B cell (primary cell): ENCODE measurements around the gene NFATC2. TPM values are rescaled to one million over a fixed set of nuclear protein-coding genes. Genes with fewer than 3 reads are reported as not detected.

ENCODE experiments used
- ATAC-seq: fragments of 200-7000 bp; cut with Tn5 transposase; one replicate; pipeline ENCODE4 v1.10.0; 2021; ENCODE audit warnings: low read depth, mild to moderate bottlenecking, moderate number of reproducible peaks, moderate library complexity
- CTCF ChIA-PET: fragments of 350-600 bp; sonication (Branson Sonifier 250); formaldehyde crosslinking; loops from one replicate; lab custom pipeline; 2021; ENCODE audit warnings: antibody characterized with exemption, inconsistent platforms; lab: Charles Lee
- POLR2A ChIA-PET: fragments of 350-600 bp; sonication (Branson Sonifier 250); formaldehyde crosslinking; loops from one replicate; lab custom pipeline; 2021; ENCODE audit warnings: antibody characterized with exemption; lab: Charles Lee
- DNase-seq: peaks from one replicate; pipeline ENCODE4 v3.0.0; 2013
- H2AFZ ChIP-seq: 2 replicates; pipeline ENCODE4 v1.6.1; 2012; ENCODE audit warnings: mild to moderate bottlenecking, low read depth, low read length; ENCODE audit not compliant: insufficient read depth, poor library complexity, severe bottlenecking
- H3K27ac ChIP-seq, 2 donors: 1 replicate in 1 of 2; 2 replicates in 1 of 2; pipeline ENCODE4 v1.5.1; 2012 to 2013; ENCODE audit warnings: low read length in 2 of 2, mild to moderate bottlenecking in 2 of 2, moderate library complexity in 1 of 2
- H3K27me3 ChIP-seq, 4 experiments: fragments of 200-600 bp in 1 of 4; sonication (generic) in 1 of 4; replicated peaks in 1 of 4; 1 replicate in 2 of 4; 2 replicates in 2 of 4; pipeline versions ENCODE4 v1.6.1 to v1.7.0; 2013 to 2016; ENCODE audit warnings: low read length in 3 of 4, mild to moderate bottlenecking in 2 of 4, mixed read lengths in 1 of 4, moderate library complexity in 1 of 4; ENCODE audit not compliant: insufficient read depth in 4 of 4, control insufficient read depth in 3 of 4; ENCODE audit errors: control extremely low read depth in 1 of 4
- H3K36me3 ChIP-seq, 2 experiments: replicated peaks in 1 of 2; 1 replicate in 1 of 2; 2 replicates in 1 of 2; pipeline versions ENCODE4 v1.6.1 to v1.7.1; 2013; ENCODE audit warnings: low read length in 1 of 2; ENCODE audit not compliant: insufficient read depth in 2 of 2, control insufficient read depth in 1 of 2; ENCODE audit errors: control extremely low read depth in 1 of 2, extremely low read depth in 1 of 2
- H3K4me1 ChIP-seq, 2 donors: fragments of 200-600 bp in 1 of 2; sonication (generic) in 1 of 2; 1 replicate in 1 of 2; 2 replicates in 1 of 2; pipeline versions ENCODE4 v1.5.1 to v1.6.1; 2013 to 2017; ENCODE audit warnings: low read length in 2 of 2; ENCODE audit not compliant: control insufficient read depth in 2 of 2, insufficient read depth in 2 of 2
- H3K4me2 ChIP-seq: replicated peaks from 2 replicates; pipeline ENCODE3; 2012; ENCODE audit warnings: mild to moderate bottlenecking, low read depth, low read length; ENCODE audit not compliant: poor library complexity, severe bottlenecking
- H3K4me3 ChIP-seq, 5 experiments: fragments of 200-600 bp in 1 of 5; sonication (generic) in 1 of 5; 1 replicate in 3 of 5; 2 replicates in 2 of 5; pipeline versions ENCODE4 v1.5.1 to v1.7.0; 2011 to 2016; ENCODE audit warnings: low read length in 4 of 5, mild to moderate bottlenecking in 4 of 5, low read depth in 2 of 5, control low read depth in 1 of 5, moderate library complexity in 1 of 5; ENCODE audit not compliant: insufficient read depth in 1 of 5; ENCODE audit errors: control extremely low read depth in 1 of 5, extremely low read depth in 1 of 5
- H3K79me2 ChIP-seq: fragments of 200-600 bp; sonication (generic); one replicate; pipeline ENCODE4 v1.6.0; 2016; ENCODE audit warnings: low read length; ENCODE audit not compliant: control insufficient read depth, insufficient read depth
- H3K9ac ChIP-seq: fragments of 200-600 bp; sonication (generic); 2 replicates; pipeline ENCODE4 v1.6.1; 2017; ENCODE audit warnings: mild to moderate bottlenecking, low read length, moderate library complexity
- H3K9me3 ChIP-seq, 3 donors: one replicate each; pipeline versions ENCODE4 v1.6.1 to v1.7.1; 2013; ENCODE audit warnings: low read length in 2 of 3; ENCODE audit not compliant: control insufficient read depth in 2 of 3, insufficient read depth in 1 of 3; ENCODE audit errors: control extremely low read depth in 1 of 3
- H4K20me1 ChIP-seq: 2 replicates; pipeline ENCODE4 v1.6.0; 2012; ENCODE audit warnings: mild to moderate bottlenecking, low read length; ENCODE audit not compliant: insufficient read depth, control insufficient read depth, poor library complexity, severe bottlenecking
- H3K27ac Mint-ChIP-seq: one replicate; pipeline ENCODE4 v1.8.0; 2021; ENCODE audit warnings: mixed read lengths
- H3K27me3 Mint-ChIP-seq: one replicate; pipeline ENCODE4 v1.8.0; 2021; ENCODE audit warnings: mixed read lengths
- H3K4me1 Mint-ChIP-seq: one replicate; pipeline ENCODE4 v1.8.0; 2021; ENCODE audit warnings: mixed read lengths
- H3K4me3 Mint-ChIP-seq: one replicate; pipeline ENCODE4 v1.8.0; 2021; ENCODE audit warnings: mixed read lengths
- H3K9me3 Mint-ChIP-seq: one replicate; pipeline ENCODE4 v1.8.0; 2022; ENCODE audit warnings: mixed read lengths; ENCODE audit not compliant: insufficient read depth
- CTCF ChIP-seq: fragments of 200-600 bp; IDR thresholded peaks from one replicate; pipeline ENCODE4 v1.8.0; 2022; ENCODE audit warnings: antibody characterized with exemption, mild to moderate bottlenecking
- EZH2 ChIP-seq: IDR thresholded peaks from 2 replicates; pipeline ENCODE4 v1.6.1; 2012; ENCODE audit warnings: borderline replicate concordance, low read depth, mild to moderate bottlenecking, moderate library complexity, low read length; ENCODE audit not compliant: insufficient read depth, poor library complexity, severe bottlenecking
- WGBS: methylation state at CpG from one replicate; pipeline ENCODE4 v1.1.5; 2013; ENCODE audit warnings: missing lambda C conversion rate; ENCODE audit not compliant: insufficient coverage; 5-methylcytosine and 5-hydroxymethylcytosine counted together
- intact Hi-C: fragments of 100-400 bp; cut with micrococcal nuclease; formaldehyde crosslinking; loops from one replicate; pipeline ENCODE4 v1.10.0; 2022
- polyA plus RNA-seq: library from polyadenylated mRNA; depleted of rRNA; stranded (reverse); fragments of >200 nt; gene quantifications from 2 replicates; pipeline ENCODE4 v1.2.3, GENCODE V29; 2012
- total RNA-seq, 2 donors: library from RNA; stranded (reverse); fragments of 120-200 nt in 1 of 2; gene quantifications; 1 replicate in 1 of 2; 2 replicates in 1 of 2; pipeline versions ENCODE4 v1.2.3 to v1.2.4, GENCODE V29; 2013 to 2022

NFATC2 gene
- total and polyA plus RNA-seq, 2 donors (not counting 1 experiment from before 2014, with no cell fraction given): 10.1 to 38.0 TPM

- Histone ChIP-seq H3K36me3 (peaks cover 3 to 30% of the 10 kb centered on the region in 2 experiments), H3K9me3 (peaks cover 0 to 4% (median 4%) of the 10 kb centered on the region in 3 donors), H3K27ac (peak overlapping the region in 1 of 2 donors; percentile 35), H3K27me3 (no peaks in the 10 kb centered on the region), H3K4me3 (no peak overlapping the region), H4K20me1 (no peaks in the 10 kb centered on the region), H3K9ac (no peak overlapping the region), H3K4me1 (peaks cover 46 to 67% of the 10 kb centered on the region in 2 donors), H3K4me2 (no peak overlapping the region), H3K79me2 (peaks cover 53% of the 10 kb centered on the region), H2AFZ (no peak overlapping the region)
- POLR2A ChIA-PET: interaction anchor here (0.5 to 2.2 kb wide), 3 partner anchors 8 to 620 kb away, joined by 3 to 12 read pairs (median 3); no protein-coding TSS in a partner anchor
- Mint-ChIP-seq H3K27me3 (no peaks in the 10 kb centered on the region), H3K4me1 (peaks cover 71% of the 10 kb centered on the region), H3K4me3 (no peak overlapping the region), H3K9me3 (no peaks in the 10 kb centered on the region), H3K27ac (peak overlapping the region; percentile 59)
- WGBS: 96% methylated on average over 7 of the region's 15 CpGs
- DNase-seq (no peak), ATAC-seq (no peak)
- no peak for TF ChIP-seq CTCF
- TF ChIP-seq EZH2: no peak
- intact Hi-C loops: no loop called here
- CTCF ChIA-PET: interaction anchor here (0.5 to 2.9 kb wide), 2 partner anchors 10 to 27 kb away, joined by 3 to 17 read pairs; no protein-coding TSS in a partner anchor
Observed at GRCh38 chr20:51412951-51413481, 129.5 kb downstream of the NFATC2 start.

GRCh38 chr20:51412333-51412871 lies 130.1 kb downstream of the NFATC2 start:
- ChIA-PET CTCF (interaction anchor here (0.5 to 2.9 kb wide), 4 partner anchors 11 to 185 kb away, joined by 3 to 17 read pairs (median 4); no protein-coding TSS in a partner anchor), POLR2A (interaction anchor here (0.5 to 1.2 kb wide), 3 partner anchors 8 to 619 kb away, joined by 3 read pairs; no protein-coding TSS in a partner anchor)
- no peaks in the 10 kb centered on the region for H3K27me3 Mint-ChIP-seq
- Histone ChIP-seq H3K36me3 (peaks cover 3 to 36% of the 10 kb centered on the region in 2 experiments), H3K9me3 (peaks cover 0 to 4% (median 4%) of the 10 kb centered on the region in 3 donors), H2AFZ (no peak overlapping the region), H3K4me3 (no peak overlapping the region), H3K27ac (no peak overlapping the region), H3K9ac (no peak overlapping the region), H3K4me1 (peaks cover 46 to 61% of the 10 kb centered on the region in 2 donors), H4K20me1 (no peaks in the 10 kb centered on the region), H3K79me2 (peaks cover 60% of the 10 kb centered on the region), H3K27me3 (no peaks in the 10 kb centered on the region), H3K4me2 (no peak overlapping the region)
- no peak for ATAC-seq
- no peak for DNase-seq
- no peak for TF ChIP-seq EZH2
- no peak for TF ChIP-seq CTCF
- intact Hi-C loops: no loop called here
- H3K4me3 Mint-ChIP-seq: no peak overlapping the region
- H3K27ac Mint-ChIP-seq: peak overlapping the region; percentile 59
- WGBS: 75% methylated on average over 11 of the region's 12 CpGs
- peaks cover 65% of the 10 kb centered on the region for H3K4me1 Mint-ChIP-seq
- no peaks in the 10 kb centered on the region for H3K9me3 Mint-ChIP-seq
